Tracheal epithelial cell (primary cell): ENCODE results near the gene GABRE. TPM values are rescaled to one million over a fixed set of nuclear protein-coding genes. Genes with fewer than 3 reads are reported as not detected.

Experiments used
- total RNA-seq: library from RNA; depleted of rRNA; stranded (reverse); fragments of >200 nt; gene quantifications from 2 replicates; pipeline ENCODE4 v1.2.1, GENCODE V29; 2014

The GABRE gene
- total RNA-seq, result 14.9 and 16.8 TPM in 2 replicates

GRCh38 chrX:151974336-151975227 is at the start of gene GABRE:
TSS of gene GABRE (minus strand) at chrX:151974676. CDS start at chrX:151974625, 51 bp downstream.

DNA sequence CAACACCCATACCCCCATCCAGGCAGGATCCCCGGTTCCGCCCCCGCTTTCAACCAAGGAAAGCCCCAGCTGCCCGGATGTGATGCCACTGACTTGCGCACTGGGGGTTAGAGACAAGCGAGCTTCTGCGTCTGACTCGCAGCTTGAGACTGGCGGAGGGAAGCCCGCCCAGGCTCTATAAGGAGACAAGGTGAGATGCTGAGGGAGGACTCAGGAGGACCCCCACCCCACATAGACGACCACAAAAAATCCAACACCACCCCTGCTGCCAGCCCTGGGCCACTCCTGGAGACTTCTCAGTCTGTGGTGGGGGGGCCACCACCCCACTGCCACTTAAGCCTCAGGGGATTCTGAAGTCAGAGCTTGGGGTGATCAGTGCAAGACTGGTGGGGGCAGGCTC is 61.7 kb downstream of the GABRE start, which contains the start of gene MAGEA4:
MAGEA4 (plus strand) TSS at position 110 of the 400 bp plus-strand sequence. CDS start 10,776 bp downstream, outside the sequence.

Other genes with a start within 250 kb of the GABRE start
- gene CNGA2, start 239.9 kb downstream of the GABRE start, total RNA-seq, result not detected in 2 replicates
- not detected in 2 replicates for gene MAGEA4, start 61.8 kb downstream of the GABRE start, total RNA-seq
- not detected in 2 replicates for gene MAGEA10, start 163.9 kb upstream of the GABRE start, total RNA-seq